B cell (primary cell): Measurements from ENCODE around the gene TBC1D22A. TPM values are rescaled to one million over a fixed set of nuclear protein-coding genes. Genes with fewer than 3 reads are reported as not detected.
A peak's percentile ranks its signal among the peaks of the same experiment; 100 is the strongest.

Experiments
- ATAC-seq: fragments of 200-7000 bp; cut with Tn5 transposase; one replicate; pipeline ENCODE4 v1.10.0; 2021; ENCODE audit warnings: low read depth, mild to moderate bottlenecking, moderate number of reproducible peaks, moderate library complexity
- CTCF ChIA-PET: fragments of 350-600 bp; sonication (Branson Sonifier 250); formaldehyde crosslinking; loops from one replicate; lab custom pipeline; 2021; ENCODE audit warnings: antibody characterized with exemption, inconsistent platforms; lab: Charles Lee
- POLR2A ChIA-PET: fragments of 350-600 bp; sonication (Branson Sonifier 250); formaldehyde crosslinking; loops from one replicate; lab custom pipeline; 2021; ENCODE audit warnings: antibody characterized with exemption; lab: Charles Lee
- DNase-seq: peaks from one replicate; pipeline ENCODE4 v3.0.0; 2013
- H2AFZ ChIP-seq: 2 replicates; pipeline ENCODE4 v1.6.1; 2012; ENCODE audit warnings: mild to moderate bottlenecking, low read depth, low read length; ENCODE audit not compliant: insufficient read depth, poor library complexity, severe bottlenecking
- H3K27ac ChIP-seq, 2 donors: 1 replicate in 1 of 2; 2 replicates in 1 of 2; pipeline ENCODE4 v1.5.1; 2012 to 2013; ENCODE audit warnings: low read length in 2 of 2, mild to moderate bottlenecking in 2 of 2, moderate library complexity in 1 of 2
- H3K27me3 ChIP-seq, 4 experiments: fragments of 200-600 bp in 1 of 4; sonication (generic) in 1 of 4; replicated peaks in 1 of 4; 1 replicate in 2 of 4; 2 replicates in 2 of 4; pipeline versions ENCODE4 v1.6.1 to v1.7.0; 2013 to 2016; ENCODE audit warnings: low read length in 3 of 4, mild to moderate bottlenecking in 2 of 4, mixed read lengths in 1 of 4, moderate library complexity in 1 of 4; ENCODE audit not compliant: insufficient read depth in 4 of 4, control insufficient read depth in 3 of 4; ENCODE audit errors: control extremely low read depth in 1 of 4
- H3K36me3 ChIP-seq, 2 experiments: replicated peaks in 1 of 2; 1 replicate in 1 of 2; 2 replicates in 1 of 2; pipeline versions ENCODE4 v1.6.1 to v1.7.1; 2013; ENCODE audit warnings: low read length in 1 of 2; ENCODE audit not compliant: insufficient read depth in 2 of 2, control insufficient read depth in 1 of 2; ENCODE audit errors: control extremely low read depth in 1 of 2, extremely low read depth in 1 of 2
- H3K4me1 ChIP-seq, 2 donors: fragments of 200-600 bp in 1 of 2; sonication (generic) in 1 of 2; 1 replicate in 1 of 2; 2 replicates in 1 of 2; pipeline versions ENCODE4 v1.5.1 to v1.6.1; 2013 to 2017; ENCODE audit warnings: low read length in 2 of 2; ENCODE audit not compliant: control insufficient read depth in 2 of 2, insufficient read depth in 2 of 2
- H3K4me2 ChIP-seq: replicated peaks from 2 replicates; pipeline ENCODE3; 2012; ENCODE audit warnings: mild to moderate bottlenecking, low read depth, low read length; ENCODE audit not compliant: poor library complexity, severe bottlenecking
- H3K4me3 ChIP-seq, 5 experiments: fragments of 200-600 bp in 1 of 5; sonication (generic) in 1 of 5; 1 replicate in 3 of 5; 2 replicates in 2 of 5; pipeline versions ENCODE4 v1.5.1 to v1.7.0; 2011 to 2016; ENCODE audit warnings: low read length in 4 of 5, mild to moderate bottlenecking in 4 of 5, low read depth in 2 of 5, control low read depth in 1 of 5, moderate library complexity in 1 of 5; ENCODE audit not compliant: insufficient read depth in 1 of 5; ENCODE audit errors: control extremely low read depth in 1 of 5, extremely low read depth in 1 of 5
- H3K79me2 ChIP-seq: fragments of 200-600 bp; sonication (generic); one replicate; pipeline ENCODE4 v1.6.0; 2016; ENCODE audit warnings: low read length; ENCODE audit not compliant: control insufficient read depth, insufficient read depth
- H3K9ac ChIP-seq: fragments of 200-600 bp; sonication (generic); 2 replicates; pipeline ENCODE4 v1.6.1; 2017; ENCODE audit warnings: mild to moderate bottlenecking, low read length, moderate library complexity
- H3K9me3 ChIP-seq, 3 donors: one replicate each; pipeline versions ENCODE4 v1.6.1 to v1.7.1; 2013; ENCODE audit warnings: low read length in 2 of 3; ENCODE audit not compliant: control insufficient read depth in 2 of 3, insufficient read depth in 1 of 3; ENCODE audit errors: control extremely low read depth in 1 of 3
- H4K20me1 ChIP-seq: 2 replicates; pipeline ENCODE4 v1.6.0; 2012; ENCODE audit warnings: mild to moderate bottlenecking, low read length; ENCODE audit not compliant: insufficient read depth, control insufficient read depth, poor library complexity, severe bottlenecking
- H3K27ac Mint-ChIP-seq: one replicate; pipeline ENCODE4 v1.8.0; 2021; ENCODE audit warnings: mixed read lengths
- H3K27me3 Mint-ChIP-seq: one replicate; pipeline ENCODE4 v1.8.0; 2021; ENCODE audit warnings: mixed read lengths
- H3K4me1 Mint-ChIP-seq: one replicate; pipeline ENCODE4 v1.8.0; 2021; ENCODE audit warnings: mixed read lengths
- H3K4me3 Mint-ChIP-seq: one replicate; pipeline ENCODE4 v1.8.0; 2021; ENCODE audit warnings: mixed read lengths
- H3K9me3 Mint-ChIP-seq: one replicate; pipeline ENCODE4 v1.8.0; 2022; ENCODE audit warnings: mixed read lengths; ENCODE audit not compliant: insufficient read depth
- CTCF ChIP-seq: fragments of 200-600 bp; IDR thresholded peaks from one replicate; pipeline ENCODE4 v1.8.0; 2022; ENCODE audit warnings: antibody characterized with exemption, mild to moderate bottlenecking
- EZH2 ChIP-seq: IDR thresholded peaks from 2 replicates; pipeline ENCODE4 v1.6.1; 2012; ENCODE audit warnings: borderline replicate concordance, low read depth, mild to moderate bottlenecking, moderate library complexity, low read length; ENCODE audit not compliant: insufficient read depth, poor library complexity, severe bottlenecking
- WGBS: methylation state at CpG from one replicate; pipeline ENCODE4 v1.1.5; 2013; ENCODE audit warnings: missing lambda C conversion rate; ENCODE audit not compliant: insufficient coverage; 5-methylcytosine and 5-hydroxymethylcytosine counted together
- intact Hi-C: fragments of 100-400 bp; cut with micrococcal nuclease; formaldehyde crosslinking; loops from one replicate; pipeline ENCODE4 v1.10.0; 2022
- polyA plus RNA-seq: library from polyadenylated mRNA; depleted of rRNA; stranded (reverse); fragments of >200 nt; gene quantifications from 2 replicates; pipeline ENCODE4 v1.2.3, GENCODE V29; 2012
- total RNA-seq, 2 donors: library from RNA; stranded (reverse); fragments of 120-200 nt in 1 of 2; gene quantifications; 1 replicate in 1 of 2; 2 replicates in 1 of 2; pipeline versions ENCODE4 v1.2.3 to v1.2.4, GENCODE V29; 2013 to 2022

TBC1D22A gene
- total and polyA plus RNA-seq, 2 donors (not counting 1 experiment from before 2014, with no cell fraction given) = 73.8 to 128 TPM

GRCh38 chr22:46895753-46896152 lies 133.3 kb downstream of the TBC1D22A start:
- peak overlapping the region; percentile 3 for H3K27ac Mint-ChIP-seq
- no peak overlapping the region for H3K9ac ChIP-seq
- H4K20me1 ChIP-seq = peaks cover 95% of the 10 kb centered on the region
- H3K36me3 ChIP-seq = peaks cover 15 to 82% of the 10 kb centered on the region in 2 experiments
- no peak for TF ChIP-seq CTCF
- TF ChIP-seq EZH2 = no peak
- H2AFZ ChIP-seq = no peak overlapping the region
- H3K4me2 ChIP-seq = peak overlapping the region; percentile 37
- H3K27me3 Mint-ChIP-seq = no peaks in the 10 kb centered on the region
- ChIA-PET CTCF (interaction anchor here (0.8 to 1.2 kb wide), 2 partner anchors 63 to 137 kb away, joined by 3 to 4 read pairs; no protein-coding TSS in a partner anchor), POLR2A (no interaction called here)
- no peaks in the 10 kb centered on the region for H3K9me3 Mint-ChIP-seq
- ATAC-seq = no peak
- H3K4me1 ChIP-seq = peaks cover 16 to 21% of the 10 kb centered on the region in 2 donors
- peaks cover 44% of the 10 kb centered on the region for H3K4me1 Mint-ChIP-seq
- no peak overlapping the region for H3K4me3 Mint-ChIP-seq
- H3K4me3 ChIP-seq = no peak overlapping the region
- 59% methylated on average over 7 of the region's 11 CpGs for WGBS
- intact Hi-C loops = no loop called here
- DNase-seq = no peak
- H3K9me3 ChIP-seq = no peaks in the 10 kb centered on the region
- no peaks in the 10 kb centered on the region for H3K27me3 ChIP-seq
- peaks cover 49% of the 10 kb centered on the region for H3K79me2 ChIP-seq
- peak overlapping the region in 1 of 2 donors; percentile 61 for H3K27ac ChIP-seq

GRCh38 chr22:46896166-46896565 lies 133.7 kb downstream of the TBC1D22A start:
- Histone ChIP-seq H3K4me1 (peaks cover 16 to 21% of the 10 kb centered on the region in 2 donors), H2AFZ (no peak overlapping the region), H3K36me3 (peaks cover 15 to 82% of the 10 kb centered on the region in 2 experiments), H4K20me1 (peaks cover 95% of the 10 kb centered on the region), H3K9me3 (no peaks in the 10 kb centered on the region), H3K4me2 (peak overlapping the region; percentile 37), H3K27me3 (no peaks in the 10 kb centered on the region), H3K27ac (peak overlapping the region in 1 of 2 donors; percentile 61), H3K9ac (no peak overlapping the region), H3K79me2 (peaks cover 49% of the 10 kb centered on the region), H3K4me3 (no peak overlapping the region)
- H3K4me1 Mint-ChIP-seq = peaks cover 45% of the 10 kb centered on the region
- TF ChIP-seq EZH2 = no peak
- intact Hi-C loops = no loop called here
- ChIA-PET POLR2A (interaction anchor here (0.6 kb wide), 1 partner anchor 11 kb away, joined by 3 read pairs; no protein-coding TSS in a partner anchor), CTCF (interaction anchor here (0.8 to 1.2 kb wide), 3 partner anchors 12 to 138 kb away, joined by 3 to 4 read pairs (median 3); no protein-coding TSS in a partner anchor)
- no CpG with 5 or more reads among the region's 4 CpGs for WGBS
- no peaks in the 10 kb centered on the region for H3K27me3 Mint-ChIP-seq
- DNase-seq (no peak), ATAC-seq (peak; percentile 14)
- peak overlapping the region; percentile 24 for H3K4me3 Mint-ChIP-seq
- H3K27ac Mint-ChIP-seq = peak overlapping the region; percentile 3
- no peaks in the 10 kb centered on the region for H3K9me3 Mint-ChIP-seq
